ENCODE data around the gene AQP7.

The AQP7 gene

DNA sequence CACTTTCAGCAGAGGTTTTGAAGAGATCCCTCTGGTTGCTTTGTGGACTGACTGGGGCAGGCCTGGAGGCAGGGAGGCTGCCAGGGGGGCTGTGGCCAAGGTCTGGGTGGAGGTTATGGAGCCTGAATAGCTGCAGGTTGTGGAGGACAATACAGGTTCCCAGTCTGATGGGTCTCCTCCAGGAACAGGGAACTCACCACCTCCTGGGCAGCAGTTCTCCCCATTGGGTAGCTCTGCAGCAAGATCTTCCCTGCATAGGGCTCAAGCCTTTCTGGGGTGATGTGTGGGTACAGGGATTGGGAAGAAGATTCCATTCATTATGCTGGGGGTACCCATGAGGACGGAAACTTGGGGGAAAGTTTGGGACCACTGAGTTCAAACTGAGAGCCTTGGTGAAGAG lies 38.2 kb upstream of the AQP7 start:
- Histone ChIP-seq H3K4me1 (ENCODE audit: control insufficient read depth, low read depth, low read length) (peaks cover 5% of the 10 kb centered on the region), H3K27ac (ENCODE audit: low read length) (no peak overlapping the region), H3K9me3 (ENCODE audit: control insufficient read depth, low read depth, low read length) (no peaks in the 10 kb centered on the region)

GRCh38 chr9:33440204-33440603 lies 37.8 kb upstream of the AQP7 start:
- Histone ChIP-seq H3K4me3 (ENCODE audit: low read length) (no peak overlapping the region), H3K27ac (ENCODE audit: low read length) (no peak overlapping the region), H3K9me3 (ENCODE audit: control insufficient read depth, low read depth, low read length) (no peaks in the 10 kb centered on the region), H3K36me3 (ENCODE audit: control insufficient read depth, low read depth, low read length) (no peaks in the 10 kb centered on the region), H3K4me1 (ENCODE audit: control insufficient read depth, low read depth, low read length) (peaks cover under 1% of the 10 kb centered on the region), H3K27me3 (ENCODE audit: control insufficient read depth, insufficient read depth, low read length) (no peaks in the 10 kb centered on the region), H3K9ac (ENCODE audit: low read length) (no peak overlapping the region)

More for the DNA sequence above, 38.2 kb upstream of the AQP7 start:
- no peak overlapping the region for H3K9ac ChIP-seq (ENCODE audit: low read length)
- no peak overlapping the region for H3K4me3 ChIP-seq (ENCODE audit: low read length)
- no peaks in the 10 kb centered on the region for H3K27me3 ChIP-seq (ENCODE audit: control insufficient read depth, insufficient read depth, low read length)
- H3K36me3 ChIP-seq (ENCODE audit: control insufficient read depth, low read depth, low read length), result no peaks in the 10 kb centered on the region

DNA sequence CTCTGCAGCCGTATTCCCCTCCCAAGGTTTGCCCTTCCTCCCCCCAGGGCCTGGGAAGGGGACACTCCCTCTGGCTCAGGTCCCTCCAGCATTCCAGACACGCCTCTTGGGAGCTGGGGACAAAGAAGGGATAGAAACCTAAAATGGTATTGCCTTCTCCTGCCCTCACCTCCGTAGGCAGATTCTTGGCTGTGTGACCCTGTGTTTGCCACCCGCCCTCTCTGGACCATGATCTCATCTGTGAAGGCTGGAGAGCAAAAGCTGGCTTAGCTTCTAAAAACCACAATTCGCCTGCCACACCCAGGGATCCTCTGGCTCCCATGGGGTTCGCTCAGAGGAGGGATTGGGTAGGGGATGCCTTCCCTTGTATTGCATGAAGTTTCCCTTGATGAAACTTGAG lies 37.4 kb upstream of the AQP7 start:
- Histone ChIP-seq H3K27ac (ENCODE audit: low read length) (no peak overlapping the region), H3K9ac (ENCODE audit: low read length) (no peak overlapping the region), H3K36me3 (ENCODE audit: control insufficient read depth, low read depth, low read length) (no peaks in the 10 kb centered on the region), H3K4me3 (ENCODE audit: low read length) (no peak overlapping the region), H3K27me3 (ENCODE audit: control insufficient read depth, insufficient read depth, low read length) (no peaks in the 10 kb centered on the region), H3K4me1 (ENCODE audit: control insufficient read depth, low read depth, low read length) (no peaks in the 10 kb centered on the region), H3K9me3 (ENCODE audit: control insufficient read depth, low read depth, low read length) (no peaks in the 10 kb centered on the region)

GRCh38 chr9:33438926-33439680 lies 36.7 kb upstream of the AQP7 start:
- H3K9me3 ChIP-seq (ENCODE audit: control insufficient read depth, low read depth, low read length), result no peaks in the 10 kb centered on the region
- H3K27ac ChIP-seq (ENCODE audit: low read length), result no peak overlapping the region
- H3K36me3 ChIP-seq (ENCODE audit: control insufficient read depth, low read depth, low read length), result no peaks in the 10 kb centered on the region
- H3K9ac ChIP-seq (ENCODE audit: low read length), result no peak overlapping the region
- no peaks in the 10 kb centered on the region for H3K27me3 ChIP-seq (ENCODE audit: control insufficient read depth, insufficient read depth, low read length)
- H3K4me1 ChIP-seq (ENCODE audit: control insufficient read depth, low read depth, low read length), result no peaks in the 10 kb centered on the region
- no peak overlapping the region for H3K4me3 ChIP-seq (ENCODE audit: low read length)

GRCh38 chr9:33437898-33438297 lies 35.5 kb upstream of the AQP7 start:
- Histone ChIP-seq H3K9me3 (ENCODE audit: control insufficient read depth, low read depth, low read length) (no peaks in the 10 kb centered on the region), H3K27ac (ENCODE audit: low read length) (no peak overlapping the region), H3K4me3 (ENCODE audit: low read length) (no peak overlapping the region), H3K27me3 (ENCODE audit: control insufficient read depth, insufficient read depth, low read length) (no peaks in the 10 kb centered on the region), H3K4me1 (ENCODE audit: control insufficient read depth, low read depth, low read length) (no peaks in the 10 kb centered on the region), H3K36me3 (ENCODE audit: control insufficient read depth, low read depth, low read length) (no peaks in the 10 kb centered on the region), H3K9ac (ENCODE audit: low read length) (no peak overlapping the region)

GRCh38 chr9:33437205-33437604 lies 34.8 kb upstream of the AQP7 start:
- no peak overlapping the region for H3K9ac ChIP-seq (ENCODE audit: low read length)
- H3K4me1 ChIP-seq (ENCODE audit: control insufficient read depth, low read depth, low read length), result no peaks in the 10 kb centered on the region
- no peaks in the 10 kb centered on the region for H3K27me3 ChIP-seq (ENCODE audit: control insufficient read depth, insufficient read depth, low read length)
- no peaks in the 10 kb centered on the region for H3K9me3 ChIP-seq (ENCODE audit: control insufficient read depth, low read depth, low read length)
- H3K36me3 ChIP-seq (ENCODE audit: control insufficient read depth, low read depth, low read length), result no peaks in the 10 kb centered on the region
- H3K27ac ChIP-seq (ENCODE audit: low read length), result no peak overlapping the region
- no peak overlapping the region for H3K4me3 ChIP-seq (ENCODE audit: low read length)

- Histone ChIP-seq H3K27me3 (ENCODE audit: control insufficient read depth, insufficient read depth, low read length) (no peaks in the 10 kb centered on the region), H3K9me3 (ENCODE audit: control insufficient read depth, low read depth, low read length) (no peaks in the 10 kb centered on the region), H3K27ac (ENCODE audit: low read length) (no peak overlapping the region), H3K36me3 (ENCODE audit: control insufficient read depth, low read depth, low read length) (no peaks in the 10 kb centered on the region), H3K9ac (ENCODE audit: low read length) (no peak overlapping the region), H3K4me3 (ENCODE audit: low read length) (no peak overlapping the region), H3K4me1 (ENCODE audit: control insufficient read depth, low read depth, low read length) (no peaks in the 10 kb centered on the region)
Observed at GRCh38 chr9:33436445-33436844, 34.1 kb upstream of the AQP7 start.

DNA sequence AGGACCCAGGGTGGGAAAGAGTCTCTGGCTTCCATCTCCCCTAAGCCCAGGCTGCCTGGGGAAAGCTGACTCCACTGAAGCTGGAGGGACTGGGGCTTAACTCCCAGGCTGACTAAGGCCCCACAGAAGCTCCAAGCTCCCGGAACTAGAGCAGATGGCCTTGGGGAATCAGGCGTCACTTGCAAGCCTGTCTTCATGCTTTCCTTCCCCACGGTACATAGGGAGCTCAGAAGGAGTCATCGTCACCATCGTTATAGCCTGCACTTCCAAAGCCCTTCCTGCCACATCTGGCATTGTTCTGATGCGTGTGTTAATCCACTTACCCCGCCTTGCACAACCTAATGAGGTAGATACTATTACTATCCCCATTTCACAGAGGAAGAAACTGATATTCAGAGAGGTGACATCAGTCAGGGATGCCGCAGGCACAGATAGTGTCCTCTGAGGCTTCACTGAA lies 33.5 kb upstream of the AQP7 start:
- H3K4me1 ChIP-seq (ENCODE audit: control insufficient read depth, low read depth, low read length), result no peaks in the 10 kb centered on the region
- no peak overlapping the region for H3K9ac ChIP-seq (ENCODE audit: low read length)

GRCh38 chr9:33434317-33435105 lies 32.1 kb upstream of the AQP7 start:
- no peaks in the 10 kb centered on the region for H3K4me1 ChIP-seq (ENCODE audit: control insufficient read depth, low read depth, low read length)
- H3K27ac ChIP-seq (ENCODE audit: low read length), result no peak overlapping the region
- H3K9me3 ChIP-seq (ENCODE audit: control insufficient read depth, low read depth, low read length), result no peaks in the 10 kb centered on the region
- H3K27me3 ChIP-seq (ENCODE audit: control insufficient read depth, insufficient read depth, low read length), result no peaks in the 10 kb centered on the region
- no peak overlapping the region for H3K9ac ChIP-seq (ENCODE audit: low read length)
- no peaks in the 10 kb centered on the region for H3K36me3 ChIP-seq (ENCODE audit: control insufficient read depth, low read depth, low read length)
- no peak overlapping the region for H3K4me3 ChIP-seq (ENCODE audit: low read length)

More for the DNA sequence above, 33.5 kb upstream of the AQP7 start:
- Histone ChIP-seq H3K36me3 (ENCODE audit: control insufficient read depth, low read depth, low read length) (no peaks in the 10 kb centered on the region), H3K4me3 (ENCODE audit: low read length) (no peak overlapping the region), H3K27ac (ENCODE audit: low read length) (no peak overlapping the region), H3K9me3 (ENCODE audit: control insufficient read depth, low read depth, low read length) (no peaks in the 10 kb centered on the region), H3K27me3 (ENCODE audit: control insufficient read depth, insufficient read depth, low read length) (no peaks in the 10 kb centered on the region)

GRCh38 chr9:33433871-33434270 lies 31.5 kb upstream of the AQP7 start:
- Histone ChIP-seq H3K27ac (ENCODE audit: low read length) (no peak overlapping the region), H3K27me3 (ENCODE audit: control insufficient read depth, insufficient read depth, low read length) (no peaks in the 10 kb centered on the region), H3K9me3 (ENCODE audit: control insufficient read depth, low read depth, low read length) (no peaks in the 10 kb centered on the region), H3K4me1 (ENCODE audit: control insufficient read depth, low read depth, low read length) (no peaks in the 10 kb centered on the region), H3K9ac (ENCODE audit: low read length) (no peak overlapping the region), H3K36me3 (ENCODE audit: control insufficient read depth, low read depth, low read length) (no peaks in the 10 kb centered on the region), H3K4me3 (ENCODE audit: low read length) (no peak overlapping the region)

GRCh38 chr9:33431420-33431819 lies 29.1 kb upstream of the AQP7 start:
- Histone ChIP-seq H3K27ac (ENCODE audit: low read length) (no peak overlapping the region), H3K4me1 (ENCODE audit: control insufficient read depth, low read depth, low read length) (no peaks in the 10 kb centered on the region), H3K9me3 (ENCODE audit: control insufficient read depth, low read depth, low read length) (no peaks in the 10 kb centered on the region), H3K9ac (ENCODE audit: low read length) (no peak overlapping the region), H3K27me3 (ENCODE audit: control insufficient read depth, insufficient read depth, low read length) (no peaks in the 10 kb centered on the region), H3K36me3 (ENCODE audit: control insufficient read depth, low read depth, low read length) (no peaks in the 10 kb centered on the region), H3K4me3 (ENCODE audit: low read length) (no peak overlapping the region)

DNA sequence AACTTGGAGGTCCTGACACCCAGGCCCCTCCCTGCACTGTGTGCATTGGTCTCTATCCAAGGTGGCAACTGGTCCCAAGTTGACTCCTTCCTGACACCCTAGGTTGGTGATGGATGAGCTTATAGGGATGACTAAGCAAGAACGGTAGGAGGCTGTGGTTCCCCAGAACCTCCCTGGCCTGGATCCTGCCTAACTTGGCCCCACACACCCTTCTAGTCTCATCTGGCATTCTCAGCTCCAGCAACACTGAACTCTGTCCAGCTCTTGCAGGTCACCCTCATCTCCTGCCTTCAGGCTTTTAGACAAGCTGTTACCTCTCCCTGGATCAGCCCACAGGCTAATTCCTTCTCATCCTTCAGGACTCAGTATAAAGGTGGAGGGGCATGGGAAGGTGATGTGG lies 28.6 kb upstream of the AQP7 start:
- H3K36me3 ChIP-seq (ENCODE audit: control insufficient read depth, low read depth, low read length), result no peaks in the 10 kb centered on the region
- no peaks in the 10 kb centered on the region for H3K9me3 ChIP-seq (ENCODE audit: control insufficient read depth, low read depth, low read length)
- H3K27me3 ChIP-seq (ENCODE audit: control insufficient read depth, insufficient read depth, low read length), result no peaks in the 10 kb centered on the region
- no peak overlapping the region for H3K27ac ChIP-seq (ENCODE audit: low read length)
- H3K4me3 ChIP-seq (ENCODE audit: low read length), result no peak overlapping the region
- H3K9ac ChIP-seq (ENCODE audit: low read length), result no peak overlapping the region
- no peaks in the 10 kb centered on the region for H3K4me1 ChIP-seq (ENCODE audit: control insufficient read depth, low read depth, low read length)

Data from iPS-18a (cell line).